Measurements from ENCODE around the gene GZMM.
"Not testable (repeated sequence)": the region's sequence is repeated elsewhere in the genome, so short reads cannot be mapped to it uniquely, and the experiment has no call there.

The GZMM gene

GRCh38 chr19:579111-579841, 35.4 kb downstream of the GZMM start:
- no peak overlapping the region for H3K9ac ChIP-seq (ENCODE audit: low read length)
- no peaks in the 10 kb centered on the region for H3K9me3 ChIP-seq (ENCODE audit: control insufficient read depth, insufficient read depth, low read depth, low read length)
- H3K27me3 ChIP-seq (ENCODE audit: control insufficient read depth, insufficient read depth, low read length) = no peaks in the 10 kb centered on the region
- peaks cover 58% of the 10 kb centered on the region for H3K36me3 ChIP-seq (ENCODE audit: control insufficient read depth, insufficient read depth, low read length)
- no peak overlapping the region for H3K27ac ChIP-seq (ENCODE audit: low read depth, low read length)
- no peak overlapping the region for H3K4me3 ChIP-seq (ENCODE audit: low read depth, low read length)
- H3K4me1 ChIP-seq (ENCODE audit: control insufficient read depth, insufficient read depth, low read length) = peaks cover 21% of the 10 kb centered on the region

GRCh38 chr19:579842-580155, 35.9 kb downstream of the GZMM start:
- Histone ChIP-seq H3K9ac (ENCODE audit: low read length) (no peak overlapping the region), H3K27me3 (ENCODE audit: control insufficient read depth, insufficient read depth, low read length) (no peaks in the 10 kb centered on the region), H3K27ac (ENCODE audit: low read depth, low read length) (no peak overlapping the region), H3K36me3 (ENCODE audit: control insufficient read depth, insufficient read depth, low read length) (peaks cover 58% of the 10 kb centered on the region), H3K4me1 (ENCODE audit: control insufficient read depth, insufficient read depth, low read length) (peaks cover 17% of the 10 kb centered on the region), H3K9me3 (ENCODE audit: control insufficient read depth, insufficient read depth, low read depth, low read length) (no peaks in the 10 kb centered on the region), H3K4me3 (ENCODE audit: low read depth, low read length) (no peak overlapping the region)

- H3K9me3 ChIP-seq (ENCODE audit: control insufficient read depth, insufficient read depth, low read depth, low read length) = no peaks in the 10 kb centered on the region
- H3K36me3 ChIP-seq (ENCODE audit: control insufficient read depth, insufficient read depth, low read length) = peaks cover 58% of the 10 kb centered on the region
- no peaks in the 10 kb centered on the region for H3K27me3 ChIP-seq (ENCODE audit: control insufficient read depth, insufficient read depth, low read length)
- peaks cover 13% of the 10 kb centered on the region for H3K4me1 ChIP-seq (ENCODE audit: control insufficient read depth, insufficient read depth, low read length)
- no peak overlapping the region for H3K9ac ChIP-seq (ENCODE audit: low read length)
- no peak overlapping the region for H3K4me3 ChIP-seq (ENCODE audit: low read depth, low read length)
- H3K27ac ChIP-seq (ENCODE audit: low read depth, low read length) = no peak overlapping the region
Observed at GRCh38 chr19:580274-580835, 36.5 kb downstream of the GZMM start.

GRCh38 chr19:581399-582111, 37.7 kb downstream of the GZMM start:
- H3K4me3 ChIP-seq (ENCODE audit: low read depth, low read length) = no peak overlapping the region
- H3K27ac ChIP-seq (ENCODE audit: low read depth, low read length) = no peak overlapping the region
- no peaks in the 10 kb centered on the region for H3K9me3 ChIP-seq (ENCODE audit: control insufficient read depth, insufficient read depth, low read depth, low read length)
- H3K36me3 ChIP-seq (ENCODE audit: control insufficient read depth, insufficient read depth, low read length) = peaks cover 53% of the 10 kb centered on the region
- no peak overlapping the region for H3K9ac ChIP-seq (ENCODE audit: low read length)
- H3K27me3 ChIP-seq (ENCODE audit: control insufficient read depth, insufficient read depth, low read length) = no peaks in the 10 kb centered on the region
- 0 out of 2 replicates have a peak, but pooled peaks cover 5% of the 10 kb centered on the region for H3K4me1 ChIP-seq (ENCODE audit: control insufficient read depth, insufficient read depth, low read length)

- no peaks in the 10 kb centered on the region for H3K9me3 ChIP-seq (ENCODE audit: control insufficient read depth, insufficient read depth, low read depth, low read length)
- H3K36me3 ChIP-seq (ENCODE audit: control insufficient read depth, insufficient read depth, low read length) = peaks cover 44% of the 10 kb centered on the region
- no peaks in the 10 kb centered on the region for H3K4me1 ChIP-seq (ENCODE audit: control insufficient read depth, insufficient read depth, low read length)
- H3K27me3 ChIP-seq (ENCODE audit: control insufficient read depth, insufficient read depth, low read length) = no peaks in the 10 kb centered on the region
- H3K27ac ChIP-seq (ENCODE audit: low read depth, low read length) = no peak overlapping the region
- H3K4me3 ChIP-seq (ENCODE audit: low read depth, low read length) = no peak overlapping the region
- no peak overlapping the region for H3K9ac ChIP-seq (ENCODE audit: low read length)
Observed at GRCh38 chr19:582497-583197, 38.8 kb downstream of the GZMM start.

- peaks cover 7% of the 10 kb centered on the region for H3K27me3 ChIP-seq (ENCODE audit: control insufficient read depth, insufficient read depth, low read length)
- no peak overlapping the region for H3K27ac ChIP-seq (ENCODE audit: low read depth, low read length)
- H3K9ac ChIP-seq (ENCODE audit: low read length) = no peak overlapping the region
- no peaks in the 10 kb centered on the region for H3K9me3 ChIP-seq (ENCODE audit: control insufficient read depth, insufficient read depth, low read depth, low read length)
- peaks cover 37% of the 10 kb centered on the region for H3K36me3 ChIP-seq (ENCODE audit: control insufficient read depth, insufficient read depth, low read length)
- peaks cover 2% of the 10 kb centered on the region for H3K4me1 ChIP-seq (ENCODE audit: control insufficient read depth, insufficient read depth, low read length)
- H3K4me3 ChIP-seq (ENCODE audit: low read depth, low read length) = no peak overlapping the region
Observed at GRCh38 chr19:583198-583967, 39.5 kb downstream of the GZMM start.

GRCh38 chr19:583968-584239, 40.1 kb downstream of the GZMM start:
- H3K27me3 ChIP-seq (ENCODE audit: control insufficient read depth, insufficient read depth, low read length) = peaks cover 12% of the 10 kb centered on the region
- no peak overlapping the region for H3K4me3 ChIP-seq (ENCODE audit: low read depth, low read length)
- H3K4me1 ChIP-seq (ENCODE audit: control insufficient read depth, insufficient read depth, low read length) = peaks cover 7% of the 10 kb centered on the region
- no peak overlapping the region for H3K9ac ChIP-seq (ENCODE audit: low read length)
- H3K9me3 ChIP-seq (ENCODE audit: control insufficient read depth, insufficient read depth, low read depth, low read length) = no peaks in the 10 kb centered on the region
- H3K27ac ChIP-seq (ENCODE audit: low read depth, low read length) = no peak overlapping the region
- peaks cover 35% of the 10 kb centered on the region for H3K36me3 ChIP-seq (ENCODE audit: control insufficient read depth, insufficient read depth, low read length)

- Histone ChIP-seq H3K9me3 (ENCODE audit: control insufficient read depth, insufficient read depth, low read depth, low read length) (no peaks in the 10 kb centered on the region), H3K4me3 (ENCODE audit: low read depth, low read length) (no peak overlapping the region), H3K9ac (ENCODE audit: low read length) (no peak overlapping the region), H3K36me3 (ENCODE audit: control insufficient read depth, insufficient read depth, low read length) (peaks cover 30% of the 10 kb centered on the region), H3K4me1 (ENCODE audit: control insufficient read depth, insufficient read depth, low read length) (peaks cover 11% of the 10 kb centered on the region), H3K27me3 (ENCODE audit: control insufficient read depth, insufficient read depth, low read length) (peaks cover 17% of the 10 kb centered on the region), H3K27ac (ENCODE audit: low read depth, low read length) (no peak overlapping the region)
Observed at GRCh38 chr19:584240-585001, 40.6 kb downstream of the GZMM start.

- H3K9ac ChIP-seq (ENCODE audit: low read length); H3K9me3 ChIP-seq (ENCODE audit: control insufficient read depth, insufficient read depth, low read depth, low read length); H3K4me3 ChIP-seq (ENCODE audit: low read depth, low read length); H3K27ac ChIP-seq (ENCODE audit: low read depth, low read length): not testable (repeated sequence)
- Histone ChIP-seq H3K27me3 (ENCODE audit: control insufficient read depth, insufficient read depth, low read length) (peaks cover 18% of the 10 kb centered on the region), H3K4me1 (ENCODE audit: control insufficient read depth, insufficient read depth, low read length) (peaks cover 11% of the 10 kb centered on the region), H3K36me3 (ENCODE audit: control insufficient read depth, insufficient read depth, low read length) (peaks cover 23% of the 10 kb centered on the region)
Observed at GRCh38 chr19:585146-585545, 41.3 kb downstream of the GZMM start.

GRCh38 chr19:585551-586110, 41.8 kb downstream of the GZMM start:
- H3K36me3 ChIP-seq (ENCODE audit: control insufficient read depth, insufficient read depth, low read length) = peaks cover 18% of the 10 kb centered on the region
- no peaks in the 10 kb centered on the region for H3K9me3 ChIP-seq (ENCODE audit: control insufficient read depth, insufficient read depth, low read depth, low read length)
- no peak overlapping the region for H3K27ac ChIP-seq (ENCODE audit: low read depth, low read length)
- peaks cover 23% of the 10 kb centered on the region for H3K27me3 ChIP-seq (ENCODE audit: control insufficient read depth, insufficient read depth, low read length)
- H3K9ac ChIP-seq (ENCODE audit: low read length) = no peak overlapping the region
- H3K4me1 ChIP-seq (ENCODE audit: control insufficient read depth, insufficient read depth, low read length) = peaks cover 11% of the 10 kb centered on the region
- H3K4me3 ChIP-seq (ENCODE audit: low read depth, low read length) = no peak overlapping the region

Data from HUES6 (cell line).